ENCODE data around the gene HGS. TPM values are rescaled to one million over a fixed set of nuclear protein-coding genes. Genes with fewer than 3 reads are reported as not detected.

Gene HGS
- total and polyA plus RNA-seq, 2 of the 13 experiments (the other 11 are each of a cell fraction or from before 2014, with no cell fraction given): 73.3 to 78.1 TPM

GRCh38 chr17:81636505-81637288 is 47.1 kb upstream of the HGS start, which contains the start of the genes NPLOC4 and TSPAN10 (continued):
- TF ChIP-seq NFIB (CRISPR knock-in tag; IDR thresholded peaks at IDR 0.05; ENCODE audit: borderline replicate concordance): no peak
- peak; percentile 71 for TF ChIP-seq GATA4 (IDR thresholded peaks at IDR 0.05; ENCODE audit: borderline replicate concordance, low read depth)
- no peak for TF ChIP-seq ISX (CRISPR knock-in tag; conservative IDR thresholded peaks at IDR 0.05)
- 0 out of 2 replicates have a peak, but pooled peaks have one; percentile 3 for TF ChIP-seq NFE2L2 (IDR thresholded peaks at IDR 0.05; ENCODE audit: low read length)
- TF ChIP-seq ZIK1 (CRISPR knock-in tag; IDR thresholded peaks at IDR 0.05; ENCODE audit: borderline replicate concordance, low read depth): peak; percentile 56; the same call in 1 of the 2 replicates
- TF ChIP-seq POLR2G (IDR thresholded peaks at IDR 0.05; ENCODE audit: low read depth, low read length): peak; percentile 85
- no peak for TF ChIP-seq REST (IDR thresholded peaks at IDR 0.05; ENCODE audit: borderline replicate concordance in 1 of 2, low read depth in 1 of 2, low read length in 2 of 2)
- peak; percentile 74; the same call in 1 of the 2 replicates for TF ChIP-seq SIX1 (CRISPR knock-in tag; IDR thresholded peaks at IDR 0.05; ENCODE audit: borderline replicate concordance)
- no peak; the same call in 1 of the 2 replicates for TF ChIP-seq ZFP82 (CRISPR knock-in tag; IDR thresholded peaks at IDR 0.05; ENCODE audit: borderline replicate concordance)
- no peak for TF ChIP-seq HNF1A (IDR thresholded peaks at IDR 0.05; ENCODE audit: low read depth)
- peak; percentile 56 for TF ChIP-seq HNF1A (CRISPR knock-in tag; IDR thresholded peaks at IDR 0.05; ENCODE audit: borderline replicate concordance)
- TF ChIP-seq KMT2B (CRISPR knock-in tag; IDR thresholded peaks at IDR 0.05): peak; percentile 95
- no peak for TF ChIP-seq ZSCAN22 (CRISPR knock-in tag; IDR thresholded peaks at IDR 0.05)
- no peak for TF ChIP-seq ZNF644 (CRISPR knock-in tag; IDR thresholded peaks at IDR 0.05; ENCODE audit: low read depth)
- TF ChIP-seq MZF1 (CRISPR knock-in tag; IDR thresholded peaks at IDR 0.05; ENCODE audit: borderline replicate concordance): no peak
- peak; percentile 47; the same call in 1 of the 2 replicates for TF ChIP-seq ZNF143 (CRISPR knock-in tag; IDR thresholded peaks at IDR 0.05)
- no peak for TF ChIP-seq ZNF552 (CRISPR knock-in tag; IDR thresholded peaks at IDR 0.05; ENCODE audit: borderline replicate concordance)
- no peak for TF ChIP-seq FOXJ3 (CRISPR knock-in tag; IDR thresholded peaks at IDR 0.05; ENCODE audit: borderline replicate concordance)
- peak; percentile 94 for TF ChIP-seq IRF2 (CRISPR knock-in tag; IDR thresholded peaks at IDR 0.05)
- TF ChIP-seq ZNF256 (CRISPR knock-in tag; conservative IDR thresholded peaks at IDR 0.05): no peak
